GM19328 (cell line): Measurements from ENCODE around the gene TKT.

Experiments used
- ATAC-seq: cut with Tn5 transposase; IDR thresholded peaks from one replicate; pipeline ENCODE4 v1.9.1; 2021; ENCODE audit warnings: mild to moderate bottlenecking, moderate library complexity; ENCODE audit not compliant: unreplicated experiment

Gene TKT

DNA sequence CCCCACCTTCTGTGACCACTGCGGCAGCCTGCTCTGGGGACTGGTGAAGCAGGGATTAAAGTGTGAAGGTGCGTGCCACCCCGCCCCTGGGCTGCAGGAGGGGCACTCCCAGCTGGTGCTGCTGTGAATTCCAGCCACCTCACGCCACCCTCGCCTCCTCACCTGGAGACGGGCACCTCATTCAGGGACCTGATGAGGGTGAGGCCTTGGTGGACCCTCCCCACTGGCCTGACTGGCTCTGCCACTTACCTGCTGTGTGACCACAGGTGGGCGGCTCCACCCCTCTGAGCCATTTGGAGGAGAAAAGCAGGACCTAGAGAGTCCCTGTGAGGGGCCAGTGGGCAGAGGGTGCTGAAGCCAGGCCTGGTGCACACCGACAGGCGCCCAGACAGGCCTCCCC lies 72.3 kb downstream of the TKT start:
- ATAC-seq: no peak

DNA sequence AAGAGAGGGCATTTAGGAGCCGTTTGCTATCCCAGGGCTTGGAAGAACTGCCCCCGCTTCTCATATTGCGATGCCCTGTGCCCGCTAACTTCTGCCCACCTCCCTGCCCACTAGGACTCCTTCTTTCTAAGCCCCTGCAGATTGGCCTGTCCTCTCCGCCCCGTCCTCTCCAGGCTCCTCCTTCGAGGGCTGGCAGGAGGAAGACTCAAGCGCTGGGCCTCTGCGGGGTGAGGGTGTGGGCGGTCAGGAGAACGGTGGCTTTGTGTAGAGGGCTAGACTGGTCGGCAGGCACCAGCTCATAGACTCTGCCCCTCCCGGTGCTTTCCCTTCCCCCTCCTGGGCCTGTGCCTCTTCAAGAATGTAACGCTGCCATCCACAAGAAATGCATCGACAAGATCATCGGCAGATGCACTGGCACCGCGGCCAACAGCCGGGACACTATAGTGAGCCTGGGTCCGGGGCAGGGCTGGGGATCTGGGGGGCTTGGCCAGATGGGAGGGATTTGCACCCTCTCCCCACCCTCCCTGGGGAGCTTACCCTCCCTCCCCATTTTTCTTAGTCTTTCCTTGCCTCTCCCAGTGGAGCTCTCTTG lies 73.0 kb downstream of the TKT start:
- no peak for ATAC-seq

DNA sequence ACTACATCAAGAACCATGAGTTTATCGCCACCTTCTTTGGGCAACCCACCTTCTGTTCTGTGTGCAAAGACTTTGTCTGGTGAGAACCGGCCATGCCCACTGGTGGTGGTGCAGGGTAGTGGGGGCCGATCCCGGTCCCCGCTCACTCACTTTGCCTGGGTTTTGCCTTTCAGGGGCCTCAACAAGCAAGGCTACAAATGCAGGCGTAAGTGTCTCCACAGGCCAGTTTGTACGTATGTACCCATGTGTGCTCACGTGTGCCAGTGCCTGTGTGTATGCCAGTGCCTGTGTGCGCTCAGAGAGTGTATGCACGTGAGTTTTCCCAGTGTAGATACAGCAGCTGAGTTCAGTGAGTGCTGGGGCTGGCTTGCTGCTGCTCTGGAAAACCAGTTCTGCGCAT lies 74.3 kb downstream of the TKT start:
- no peak for ATAC-seq

DNA sequence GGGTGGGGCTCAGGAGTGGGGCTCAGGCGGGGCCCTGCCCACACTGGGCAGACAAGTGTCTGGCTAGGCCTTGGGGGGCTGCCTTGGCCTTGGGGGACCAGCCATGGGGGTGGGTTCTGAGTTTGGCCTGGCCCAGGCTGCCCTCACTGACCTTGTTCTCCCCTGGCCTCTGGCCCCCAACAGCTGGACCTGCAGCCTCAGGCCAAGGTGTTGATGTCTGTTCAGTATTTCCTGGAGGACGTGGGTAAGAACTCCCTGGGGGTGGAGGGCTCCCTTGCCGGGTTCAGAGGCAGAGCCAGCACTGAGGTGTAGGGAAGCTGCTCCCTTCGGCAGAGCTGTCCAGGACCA lies 74.8 kb downstream of the TKT start:
- no peak for ATAC-seq

DNA sequence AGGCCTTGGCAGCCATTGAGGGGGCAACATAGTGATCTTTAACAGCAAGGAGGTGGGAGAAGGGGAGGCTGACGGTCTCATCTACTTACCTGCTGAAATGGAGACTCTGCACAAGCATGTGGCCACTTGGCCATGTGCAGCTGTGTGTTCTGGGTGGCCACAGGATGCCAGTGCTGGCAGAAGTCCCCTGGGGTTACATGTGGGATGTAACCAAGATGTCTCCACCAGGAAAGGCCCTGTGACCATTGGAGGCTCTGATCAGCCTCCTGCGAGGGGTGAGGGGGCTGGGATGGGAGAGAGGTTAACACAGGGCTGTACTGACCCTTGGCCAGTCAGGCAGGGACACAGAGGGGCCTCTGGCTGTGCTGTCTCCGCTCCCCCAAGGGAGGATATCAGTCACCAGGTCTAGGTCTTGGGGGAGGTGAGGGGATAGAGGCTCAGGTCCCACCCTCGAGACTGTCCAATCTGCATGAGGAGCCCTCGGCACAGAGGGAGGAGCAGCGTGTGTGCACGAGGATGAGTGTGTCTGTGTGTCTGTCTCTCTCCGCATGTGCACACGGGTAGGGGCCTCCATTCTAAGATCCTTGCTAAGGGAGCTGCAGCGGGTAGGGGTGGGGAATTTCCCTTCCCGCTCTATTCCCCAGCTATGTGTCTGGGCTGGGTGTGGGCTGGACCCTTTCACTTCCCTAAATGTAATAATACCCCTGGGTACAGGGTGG lies 75.4 kb downstream of the TKT start:
- peak; percentile 88 for ATAC-seq

DNA sequence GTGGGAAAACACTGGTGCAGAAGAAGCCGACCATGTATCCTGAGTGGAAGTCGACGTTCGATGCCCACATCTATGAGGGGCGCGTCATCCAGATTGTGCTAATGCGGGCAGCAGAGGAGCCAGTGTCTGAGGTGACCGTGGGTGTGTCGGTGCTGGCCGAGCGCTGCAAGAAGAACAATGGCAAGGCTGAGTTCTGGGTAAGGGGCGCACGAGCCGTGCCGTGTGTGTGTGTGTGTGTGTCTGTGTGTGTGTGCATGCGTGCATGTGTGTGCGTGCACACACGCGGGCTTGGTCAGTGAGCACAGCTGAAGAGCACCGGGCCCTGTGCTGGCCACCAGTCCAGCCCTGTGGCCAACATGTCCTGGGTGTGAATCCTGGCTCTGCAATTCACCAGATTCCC lies 76.2 kb downstream of the TKT start:
- no peak for ATAC-seq

DNA sequence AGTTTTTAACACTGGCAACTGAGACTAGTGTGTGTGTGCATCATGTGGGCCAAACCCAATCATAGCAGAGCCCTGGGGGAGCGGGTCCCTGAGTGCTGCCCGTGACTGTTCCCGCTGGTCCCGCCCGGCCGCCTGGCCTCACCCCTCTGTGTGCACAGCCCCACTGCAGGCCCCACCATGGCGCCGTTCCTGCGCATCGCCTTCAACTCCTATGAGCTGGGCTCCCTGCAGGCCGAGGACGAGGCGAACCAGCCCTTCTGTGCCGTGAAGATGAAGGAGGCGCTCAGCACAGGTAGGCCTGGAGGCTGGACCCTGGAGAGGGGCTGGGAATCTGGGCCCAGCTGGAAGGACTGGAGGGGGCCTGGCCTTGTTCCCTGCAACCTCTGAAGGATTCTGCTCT lies 77.6 kb downstream of the TKT start:
- ATAC-seq: no peak

DNA sequence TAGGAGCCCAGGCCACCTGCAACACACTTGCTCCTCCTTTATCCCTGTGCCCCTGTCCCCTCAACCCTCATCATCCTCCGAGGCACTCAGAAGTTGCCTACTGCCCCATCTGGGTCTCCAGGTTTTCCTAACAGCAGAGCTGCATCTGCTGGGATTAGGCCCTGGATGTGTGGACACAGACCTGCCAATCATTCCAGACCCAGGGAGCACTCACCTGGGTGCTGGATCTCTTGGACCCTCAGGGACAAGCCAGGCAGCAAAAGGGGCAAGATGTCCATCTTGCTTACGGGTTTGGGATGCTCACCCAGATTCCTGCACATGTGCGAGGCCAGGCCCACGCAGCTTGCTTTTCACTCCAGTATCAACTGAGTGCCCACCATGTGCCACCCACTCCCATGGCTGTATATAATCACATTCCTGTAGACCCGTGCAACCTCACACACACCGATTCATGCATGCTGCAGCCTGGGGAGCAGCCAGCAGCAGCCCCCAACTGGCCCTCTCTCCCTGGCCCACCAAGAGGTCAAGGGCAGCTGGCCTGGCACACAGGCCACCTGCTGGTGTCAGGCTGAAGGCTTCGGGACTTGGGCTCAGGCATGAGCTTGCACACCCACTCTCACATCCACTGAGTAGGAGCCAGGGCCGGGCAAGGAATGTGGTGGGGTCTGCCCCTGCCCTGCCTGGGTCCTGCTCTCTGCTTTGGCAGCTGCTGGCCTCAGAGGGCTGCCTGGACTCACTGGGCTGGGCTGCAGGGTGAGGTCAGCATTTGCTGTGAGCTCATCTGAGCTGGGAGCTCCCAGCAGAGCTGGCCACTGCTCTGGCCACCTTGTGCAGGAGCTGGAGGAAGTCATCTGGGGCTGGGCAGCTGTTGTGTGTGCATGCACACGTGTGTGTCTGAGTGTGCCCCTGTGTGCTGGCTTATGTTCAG lies 79.9 kb downstream of the TKT start:
- no peak for ATAC-seq
